H1 (cell line): Measurements from ENCODE around the gene AFF2. TPM values are rescaled to one million over a fixed set of nuclear protein-coding genes. Genes with fewer than 3 reads are reported as not detected.

Experiments
- CTCF ChIA-PET: fragments of 300-600 bp; sonication (Branson Sonifier 250); formaldehyde crosslinking; loops from one replicate; lab custom pipeline; 2021; ENCODE audit not compliant: partially characterized antibody; lab: Charles Lee
- POLR2A ChIA-PET: fragments of 300-600 bp; sonication (Branson Sonifier 250); formaldehyde crosslinking; loops from one replicate; lab custom pipeline; 2021; ENCODE audit warnings: inconsistent platforms; ENCODE audit not compliant: partially characterized antibody; lab: Charles Lee
- DNase-seq, 2 experiments: peaks; one replicate each; pipeline versions ENCODE4 v3.0.0 to v3.0.0-alpha.2; 2010 to 2022; ENCODE audit warnings: low spot score in 2 of 2, low read depth in 1 of 2, mixed read lengths in 1 of 2
- FAIRE-seq: peaks from 2 replicates; lab custom pipeline; 2011; peaks lifted over from hg19 to GRCh38; lab: Jason Lieb, UNC
- H2AFZ ChIP-seq: 2 replicates; pipeline ENCODE4 v1.8.1; 2012; ENCODE audit warnings: low read length, inconsistent platforms
- H2AK5ac ChIP-seq: 2 replicates; pipeline ENCODE4 v1.6.1; 2013; ENCODE audit warnings: low read depth, low read length
- H2BK120ac ChIP-seq: replicated peaks from 2 replicates; pipeline ENCODE3; 2013; ENCODE audit warnings: low read depth, low read length, inconsistent platforms
- H2BK12ac ChIP-seq: 2 replicates; pipeline ENCODE4 v1.6.1; 2013; ENCODE audit warnings: low read depth, low read length
- H2BK15ac ChIP-seq: 2 replicates; pipeline ENCODE4 v1.6.1; 2013; ENCODE audit warnings: low read length
- H2BK20ac ChIP-seq: 2 replicates; pipeline ENCODE4 v1.6.1; 2013; ENCODE audit warnings: low read length
- H2BK5ac ChIP-seq: 2 replicates; pipeline ENCODE4 v1.6.1; 2013; ENCODE audit warnings: low read depth, low read length
- H3K14ac ChIP-seq: 2 replicates; pipeline ENCODE4 v1.6.1; 2013; ENCODE audit warnings: inconsistent platforms; ENCODE audit not compliant: insufficient read length
- H3K18ac ChIP-seq: 2 replicates; pipeline ENCODE4 v1.6.1; 2013; ENCODE audit warnings: low read length; ENCODE audit errors: extremely low read depth
- H3K23ac ChIP-seq: 2 replicates; pipeline ENCODE4 v1.6.1; 2013; ENCODE audit warnings: inconsistent platforms; ENCODE audit not compliant: insufficient read length
- H3K23me2 ChIP-seq: 2 replicates; pipeline ENCODE4 v1.6.1; 2013; ENCODE audit warnings: low read depth, low read length
- H3K27ac ChIP-seq: 2 replicates; pipeline ENCODE4 v1.6.1; 2011; ENCODE audit warnings: low read depth, low read length, inconsistent platforms
- H3K27me3 ChIP-seq, 4 experiments: replicated peaks in 1 of 4; 1 replicate in 1 of 4; 2 replicates in 3 of 4; pipeline versions ENCODE4 v1.6.1 to v1.8.1; 2011 to 2013; ENCODE audit warnings: low read length in 3 of 4, mild to moderate bottlenecking in 3 of 4, inconsistent platforms in 2 of 4, mixed read lengths in 2 of 4, moderate library complexity in 1 of 4; ENCODE audit not compliant: control insufficient read depth in 3 of 4, insufficient read depth in 3 of 4; ENCODE audit errors: extremely low read depth in 1 of 4
- H3K36me3 ChIP-seq, 4 experiments: 2 replicates each; pipeline versions ENCODE4 v1.6.1 to v1.8.1; 2011 to 2013; ENCODE audit warnings: mild to moderate bottlenecking in 4 of 4, low read length in 3 of 4, moderate library complexity in 2 of 4, control low read depth in 1 of 4, inconsistent platforms in 1 of 4; ENCODE audit not compliant: insufficient read depth in 4 of 4, control insufficient read depth in 2 of 4
- H3K4ac ChIP-seq: replicated peaks from 2 replicates; pipeline ENCODE3; 2013; ENCODE audit warnings: low read length, low read depth, mixed read lengths, inconsistent platforms; ENCODE audit not compliant: insufficient read length
- H3K4me1 ChIP-seq, 4 experiments: replicated peaks in 1 of 4; 1 replicate in 1 of 4; 2 replicates in 3 of 4; pipeline versions ENCODE4 v1.6.1 to v1.8.1; 2011 to 2013; ENCODE audit warnings: low read length in 3 of 4, inconsistent platforms in 2 of 4, mixed read lengths in 1 of 4; ENCODE audit not compliant: insufficient read depth in 4 of 4, control insufficient read depth in 3 of 4
- H3K4me2 ChIP-seq, 2 experiments: 2 replicates each; pipeline versions ENCODE4 v1.6.1 to v1.8.1; 2011 to 2013; ENCODE audit warnings: low read depth in 2 of 2, low read length in 2 of 2, control low read depth in 1 of 2, inconsistent platforms in 1 of 2, mild to moderate bottlenecking in 1 of 2; ENCODE audit not compliant: insufficient read depth in 1 of 2
- H3K4me3 ChIP-seq, 4 experiments: fragments of 200-600, 300-600 bp in 1 of 4; sonication (generic), shearing (Covaris generic), sonication (Bioruptor Twin) in 1 of 4; 2 replicates each; pipeline versions ENCODE4 v1.5.1 to v1.8.1; 2011 to 2016; ENCODE audit warnings: low read length in 4 of 4, low read depth in 3 of 4, control low read depth in 2 of 4, inconsistent platforms in 2 of 4, mild to moderate bottlenecking in 2 of 4, mixed read lengths in 1 of 4, moderate library complexity in 1 of 4; ENCODE audit not compliant: insufficient read depth in 2 of 4; ENCODE audit errors: extremely low read depth in 1 of 4
- H3K56ac ChIP-seq: replicated peaks from 2 replicates; pipeline ENCODE3; 2013; ENCODE audit warnings: low read depth, mild to moderate bottlenecking, mixed read lengths, low read length, inconsistent platforms; ENCODE audit not compliant: insufficient read length
- H3K79me1 ChIP-seq: 2 replicates; pipeline ENCODE4 v1.6.1; 2013; ENCODE audit warnings: low read depth, low read length, control low read depth
- H3K79me2 ChIP-seq, 2 experiments: 2 replicates each; pipeline versions ENCODE4 v1.6.1 to v1.8.1; 2012 to 2013; ENCODE audit warnings: low read length in 2 of 2, mild to moderate bottlenecking in 2 of 2, inconsistent platforms in 1 of 2; ENCODE audit not compliant: insufficient read depth in 2 of 2, control insufficient read depth in 1 of 2
- H3K9ac ChIP-seq, 4 experiments: replicated peaks in 1 of 4; 1 replicate in 1 of 4; 2 replicates in 3 of 4; pipeline versions ENCODE4 v1.6.1 to v1.8.1; 2011 to 2013; ENCODE audit warnings: low read depth in 3 of 4, low read length in 3 of 4, control low read depth in 2 of 4, mild to moderate bottlenecking in 2 of 4, moderate library complexity in 2 of 4, inconsistent platforms in 1 of 4; ENCODE audit errors: extremely low read depth in 1 of 4
- H3K9me3 ChIP-seq, 2 experiments: 2 replicates each; pipeline versions ENCODE4 v1.6.1 to v1.8.1; 2012 to 2013; ENCODE audit warnings: mild to moderate bottlenecking in 2 of 2, moderate library complexity in 2 of 2, control low read depth in 1 of 2, inconsistent platforms in 1 of 2, low read depth in 1 of 2, low read length in 1 of 2, mixed read lengths in 1 of 2; ENCODE audit not compliant: insufficient read depth in 2 of 2
- H4K20me1 ChIP-seq, 2 experiments: replicated peaks in 1 of 2; 2 replicates each; pipeline versions ENCODE3 to v1.8.1; 2011 to 2013; ENCODE audit warnings: inconsistent platforms in 2 of 2, low read length in 2 of 2, mild to moderate bottlenecking in 1 of 2; ENCODE audit not compliant: insufficient read depth in 2 of 2, control insufficient read depth in 1 of 2
- H4K5ac ChIP-seq: 2 replicates; pipeline ENCODE4 v1.6.1; 2013; ENCODE audit warnings: low read length, low read depth, mixed read lengths, inconsistent platforms; ENCODE audit not compliant: insufficient read length
- H4K8ac ChIP-seq: 2 replicates; pipeline ENCODE4 v1.8.0; 2013; ENCODE audit warnings: mild to moderate bottlenecking, moderate library complexity, low read length, inconsistent platforms; ENCODE audit not compliant: insufficient read depth; ENCODE audit errors: extremely low read depth
- H4K91ac ChIP-seq: replicated peaks from 2 replicates; pipeline ENCODE3; 2013; ENCODE audit warnings: low read length, mixed read lengths, inconsistent platforms; ENCODE audit not compliant: insufficient read length
- MAFK ChIP-seq: IDR thresholded peaks from 2 replicates; pipeline ENCODE4 v1.6.1; 2012; ENCODE audit warnings: low read depth, mild to moderate bottlenecking, improper control_type of control experiment, low read length
- NRF1 ChIP-seq: IDR thresholded peaks from 2 replicates; pipeline ENCODE4 v1.6.1; 2011; ENCODE audit warnings: mild to moderate bottlenecking, low read depth, low read length, improper control_type of control experiment
- WGBS, 2 experiments: shearing (Covaris generic) in 1 of 2; methylation state at CpG; one replicate each; pipeline versions ENCODE4 v1.1.6 to v1.1.7; 2013 to 2015; ENCODE audit warnings: low lambda C conversion rate in 2 of 2, mixed read lengths in 2 of 2, inconsistent platforms in 1 of 2, low coverage in 1 of 2, missing lambda C conversion rate in 1 of 2; ENCODE audit not compliant: insufficient replicate concordance in 2 of 2, insufficient coverage in 1 of 2, insufficient read length in 1 of 2; ENCODE audit errors: extremely low coverage in 1 of 2, missing lambda C conversion rate in 1 of 2; 5-methylcytosine and 5-hydroxymethylcytosine counted together
- polyA plus RNA-seq, 7 experiments: library from polyadenylated mRNA; depleted of rRNA in 3 of 7; stranded (reverse) in 5 of 7; unstranded in 2 of 7; fragments of >200 nt in 5 of 7; fragments of 200-250 nt in 2 of 7; gene quantifications; 1 replicate in 5 of 7; 2 replicates in 1 of 7; 4 replicates in 1 of 7; pipeline versions ENCODE4 v1.2.1 to v1.2.3, GENCODE V29; 2011 to 2013; ENCODE audit warnings: missing spikeins in 2 of 7, mixed read lengths in 2 of 7
- small RNA-seq: library from polyadenylated mRNA; stranded (forward); fragments of <200 nt; extraction: miRNeasy Mini kit (QIAGEN cat#:217004); gene quantifications from one replicate; pipeline ENCODE3, GENCODE V24; 2013; ENCODE audit not compliant: insufficient read depth
- total RNA-seq: library from RNA; stranded (reverse); fragmentation: NEBNext Ultra II Directional; extraction: Animal tissue kit (Norgen Biotek cat#: 25700); gene quantifications from 2 replicates; pipeline ENCODE4 v1.2.1, GENCODE V29; 2021

AFF2 gene
- total and polyA plus RNA-seq, 2 of the 8 experiments (the other 6 are each of a cell fraction or from before 2014, with no cell fraction given) = 2.0 to 7.3 TPM

- no peak overlapping the region for H3K18ac ChIP-seq
- H3K79me1 ChIP-seq = no peaks in the 10 kb centered on the region
- no peak for FAIRE-seq
- no peaks in the 10 kb centered on the region for H3K4me1 ChIP-seq
- no peak overlapping the region for H2BK5ac ChIP-seq
- no peak overlapping the region for H4K8ac ChIP-seq
- no peak for DNase-seq
- no peak overlapping the region for H2BK12ac ChIP-seq
- H3K36me3 ChIP-seq = no peaks in the 10 kb centered on the region
- H4K91ac ChIP-seq = no peak overlapping the region
- no peak overlapping the region for H2AFZ ChIP-seq
- H3K4ac ChIP-seq = no peak overlapping the region
- no peak overlapping the region for H3K56ac ChIP-seq
- H4K20me1 ChIP-seq = no peaks in the 10 kb centered on the region
- H3K14ac ChIP-seq = no peak overlapping the region
- H3K27me3 ChIP-seq = no peaks in the 10 kb centered on the region
- no peak overlapping the region for H3K4me3 ChIP-seq
- no peak overlapping the region for H2BK20ac ChIP-seq
- H3K79me2 ChIP-seq = no peaks in the 10 kb centered on the region
- no peak overlapping the region for H3K27ac ChIP-seq
- ChIA-PET CTCF (no interaction called here), POLR2A (no interaction called here)
- WGBS, 2 experiments = 82% methylated on average over 1 of the region's 1 CpG; no CpG with 5 or more reads in 1 of the 2 experiments
- H3K23me2 ChIP-seq = no peaks in the 10 kb centered on the region
- H2BK120ac ChIP-seq = no peak overlapping the region
- H2BK15ac ChIP-seq = no peak overlapping the region
- H2AK5ac ChIP-seq = no peak overlapping the region
- no peak overlapping the region for H3K9ac ChIP-seq
- H3K23ac ChIP-seq = no peak overlapping the region
- TF ChIP-seq MAFK = peak; percentile 65; the same call in 1 of the 2 replicates
- no peak for TF ChIP-seq NRF1
- H4K5ac ChIP-seq = no peak overlapping the region
- no peaks in the 10 kb centered on the region for H3K9me3 ChIP-seq
- H3K4me2 ChIP-seq = no peak overlapping the region
Measured at GRCh38 chrX:149045645-149046210, 545.3 kb downstream of the AFF2 start.

Small RNA genes lying within 50 kb of the gene (small RNA-seq; reads per million reads assigned to genes)
- not detected for gene RN7SKP267
